Activated CD8-positive, alpha-beta T cell treated with anti-CD3 and anti-CD28 coated beads for 36 hours (primary cell): Measurements from ENCODE around the gene CACNA1E. TPM values are rescaled to one million over a fixed set of nuclear protein-coding genes. Genes with fewer than 3 reads are reported as not detected.
"Not testable (repeated sequence)": the region's sequence is repeated elsewhere in the genome, so short reads cannot be mapped to it uniquely, and the experiment has no call there.

Experiments
- ATAC-seq: fragments of 200-7000 bp; cut with Tn5 transposase; one replicate; pipeline ENCODE4 v1.10.0; 2021; ENCODE audit warnings: mild to moderate bottlenecking, moderate library complexity
- CTCF ChIA-PET: fragments of 350-600 bp; sonication (Branson Sonifier 250); formaldehyde crosslinking; loops from one replicate; lab custom pipeline; 2021; ENCODE audit warnings: antibody characterized with exemption; lab: Charles Lee
- POLR2A ChIA-PET: fragments of 350-600 bp; sonication (Branson Sonifier 250); formaldehyde crosslinking; loops from one replicate; lab custom pipeline; 2021; ENCODE audit warnings: antibody characterized with exemption; lab: Charles Lee
- DNase-seq: peaks from one replicate; pipeline ENCODE4 v3.0.0-alpha.2; 2020
- H3K27ac Mint-ChIP-seq: one replicate; pipeline ENCODE4 v1.8.0; 2021; ENCODE audit warnings: mild to moderate bottlenecking, mixed read lengths
- H3K27me3 Mint-ChIP-seq: one replicate; pipeline ENCODE4 v1.8.0; 2021; ENCODE audit warnings: mixed read lengths
- H3K36me3 Mint-ChIP-seq: one replicate; pipeline ENCODE4 v1.8.0; 2021; ENCODE audit warnings: low read depth, mixed read lengths
- H3K4me1 Mint-ChIP-seq: one replicate; pipeline ENCODE4 v1.8.0; 2021; ENCODE audit warnings: low read depth, mixed read lengths
- H3K4me3 Mint-ChIP-seq: one replicate; pipeline ENCODE4 v1.8.0; 2021; ENCODE audit warnings: mild to moderate bottlenecking, moderate library complexity, mixed read lengths
- H3K9me3 Mint-ChIP-seq: one replicate; pipeline ENCODE4 v1.8.0; 2021; ENCODE audit warnings: mixed read lengths
- intact Hi-C: fragments of 100-400 bp; cut with micrococcal nuclease; formaldehyde crosslinking; loops from one replicate; pipeline ENCODE4 v1.10.0; 2022
- total RNA-seq, 2 experiments: library from RNA; stranded (reverse); gene quantifications; one replicate each; pipeline ENCODE4 v1.2.3, GENCODE V29; 2021
- TF ChIP-seq, protein P1 (sequence below): fragments of 200-600 bp; IDR thresholded peaks from one replicate; pipeline ENCODE4 v1.8.0; 2022; ENCODE audit warnings: antibody characterized with exemption, mild to moderate bottlenecking

CACNA1E gene
- total RNA-seq, 2 experiments from 2014 or later: not detected

GRCh38 chr1:181517181-181517875 is 34.0 kb downstream of the CACNA1E start:
- Mint-ChIP-seq H3K9me3 (no peaks in the 10 kb centered on the region), H3K27me3 (peaks cover 3% of the 10 kb centered on the region), H3K4me1 (no peaks in the 10 kb centered on the region), H3K27ac (no peak overlapping the region), H3K36me3 (no peaks in the 10 kb centered on the region), H3K4me3 (no peak overlapping the region)
- intact Hi-C loops: no loop called here
- ChIA-PET CTCF (interaction anchor here (1.5 to 1.6 kb wide), 2 partner anchors 13 to 37 kb away, joined by 3 read pairs; no protein-coding TSS in a partner anchor), POLR2A (no interaction called here)
- no peak for ATAC-seq
- TF ChIP-seq, protein P1, sequence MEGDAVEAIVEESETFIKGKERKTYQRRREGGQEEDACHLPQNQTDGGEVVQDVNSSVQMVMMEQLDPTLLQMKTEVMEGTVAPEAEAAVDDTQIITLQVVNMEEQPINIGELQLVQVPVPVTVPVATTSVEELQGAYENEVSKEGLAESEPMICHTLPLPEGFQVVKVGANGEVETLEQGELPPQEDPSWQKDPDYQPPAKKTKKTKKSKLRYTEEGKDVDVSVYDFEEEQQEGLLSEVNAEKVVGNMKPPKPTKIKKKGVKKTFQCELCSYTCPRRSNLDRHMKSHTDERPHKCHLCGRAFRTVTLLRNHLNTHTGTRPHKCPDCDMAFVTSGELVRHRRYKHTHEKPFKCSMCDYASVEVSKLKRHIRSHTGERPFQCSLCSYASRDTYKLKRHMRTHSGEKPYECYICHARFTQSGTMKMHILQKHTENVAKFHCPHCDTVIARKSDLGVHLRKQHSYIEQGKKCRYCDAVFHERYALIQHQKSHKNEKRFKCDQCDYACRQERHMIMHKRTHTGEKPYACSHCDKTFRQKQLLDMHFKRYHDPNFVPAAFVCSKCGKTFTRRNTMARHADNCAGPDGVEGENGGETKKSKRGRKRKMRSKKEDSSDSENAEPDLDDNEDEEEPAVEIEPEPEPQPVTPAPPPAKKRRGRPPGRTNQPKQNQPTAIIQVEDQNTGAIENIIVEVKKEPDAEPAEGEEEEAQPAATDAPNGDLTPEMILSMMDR: no peak
- DNase-seq: no peak

GRCh38 chr1:181518152-181518551 is 34.8 kb downstream of the CACNA1E start:
- ATAC-seq: no peak
- H3K9me3 Mint-ChIP-seq: no peaks in the 10 kb centered on the region
- DNase-seq: no peak
- no peaks in the 10 kb centered on the region for H3K4me1 Mint-ChIP-seq
- intact Hi-C loops: no loop called here
- ChIA-PET POLR2A (interaction anchor here (1.4 kb wide), 1 partner anchor 42 kb away, joined by 4 read pairs; no protein-coding TSS in a partner anchor), CTCF (interaction anchor here (1.6 kb wide), 1 partner anchor 14 kb away, joined by 3 read pairs; no protein-coding TSS in a partner anchor)
- H3K27ac Mint-ChIP-seq: no peak overlapping the region
- H3K27me3 Mint-ChIP-seq: peaks cover 3% of the 10 kb centered on the region
- TF ChIP-seq, protein P1: no peak
- no peak overlapping the region for H3K4me3 Mint-ChIP-seq
- no peaks in the 10 kb centered on the region for H3K36me3 Mint-ChIP-seq

DNA sequence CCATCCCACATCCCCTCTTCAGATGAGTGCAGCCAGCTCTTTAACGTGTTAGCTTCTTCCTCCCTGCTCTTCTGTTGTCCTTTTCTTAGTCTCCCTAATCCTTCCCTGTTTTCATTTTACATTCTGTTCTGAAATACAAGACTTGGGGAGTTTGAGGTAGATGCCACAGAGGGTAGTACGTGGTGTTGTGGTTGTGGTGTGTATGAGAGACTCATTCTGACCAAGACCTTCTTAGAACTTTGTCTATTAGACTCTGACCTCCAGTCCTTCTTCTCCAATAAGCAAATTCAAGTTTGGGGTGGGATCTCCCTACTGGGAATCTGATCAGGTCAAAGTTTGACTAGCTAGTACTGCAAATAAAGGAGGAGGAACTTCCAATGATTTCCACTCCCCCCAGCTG is 39.5 kb downstream of the CACNA1E start:
- ChIA-PET POLR2A (no interaction called here), CTCF (no interaction called here)
- DNase-seq: no peak
- Mint-ChIP-seq H3K4me1 (no peaks in the 10 kb centered on the region), H3K27me3 (peaks cover 2% of the 10 kb centered on the region), H3K4me3 (no peak overlapping the region), H3K36me3 (no peaks in the 10 kb centered on the region), H3K27ac (peak overlapping the region; percentile 7), H3K9me3 (no peaks in the 10 kb centered on the region)
- intact Hi-C loops: no loop called here
- TF ChIP-seq, protein P1: no peak
- no peak for ATAC-seq

- POLR2A ChIA-PET: no interaction called here
- DNase-seq: no peak
- Mint-ChIP-seq H3K36me3 (no peaks in the 10 kb centered on the region), H3K9me3 (peaks cover 9% of the 10 kb centered on the region), H3K27me3 (no peaks in the 10 kb centered on the region), H3K4me1 (no peaks in the 10 kb centered on the region), H3K4me3 (no peak overlapping the region), H3K27ac (no peak overlapping the region)
- intact Hi-C loops: no loop called here
- TF ChIP-seq, protein P1: no peak
- no peak for ATAC-seq
- CTCF ChIA-PET: interaction anchor here (0.6 kb wide), 1 partner anchor 27 kb away, joined by 3 read pairs; no protein-coding TSS in a partner anchor
Measured at GRCh38 chr1:181525104-181525721, 41.9 kb downstream of the CACNA1E start.

- ATAC-seq, intact Hi-C loops, H3K27ac Mint-ChIP-seq, POLR2A ChIA-PET, H3K9me3 Mint-ChIP-seq, DNase-seq, H3K4me1 Mint-ChIP-seq, CTCF ChIA-PET, H3K4me3 Mint-ChIP-seq, H3K36me3 Mint-ChIP-seq, H3K27me3 Mint-ChIP-seq: not testable (repeated sequence)
Measured at GRCh38 chr1:181528241-181528640, 44.9 kb downstream of the CACNA1E start.
